OCI-LY7 (cell line): Measurements from ENCODE around the gene AOX1.

Experiments
- EZH2phosphoT487 ChIP-seq: fragments of 200-600 bp; sonication (generic); IDR thresholded peaks from 2 replicates; pipeline ENCODE4 v1.6.1; 2018; ENCODE audit warnings: low read depth, borderline replicate concordance, mild to moderate bottlenecking, mixed run types, antibody characterized with exemption, low read length, moderate library complexity, mixed read lengths
- TF ChIP-seq, protein P1 (sequence below): fragments of 200-600 bp; sonication (generic); conservative IDR thresholded peaks from 2 replicates; pipeline ENCODE4 v1.5.1; 2014; ENCODE audit warnings: mild to moderate bottlenecking, antibody characterized with exemption, low read length, moderate library complexity, mixed read lengths

DNA sequence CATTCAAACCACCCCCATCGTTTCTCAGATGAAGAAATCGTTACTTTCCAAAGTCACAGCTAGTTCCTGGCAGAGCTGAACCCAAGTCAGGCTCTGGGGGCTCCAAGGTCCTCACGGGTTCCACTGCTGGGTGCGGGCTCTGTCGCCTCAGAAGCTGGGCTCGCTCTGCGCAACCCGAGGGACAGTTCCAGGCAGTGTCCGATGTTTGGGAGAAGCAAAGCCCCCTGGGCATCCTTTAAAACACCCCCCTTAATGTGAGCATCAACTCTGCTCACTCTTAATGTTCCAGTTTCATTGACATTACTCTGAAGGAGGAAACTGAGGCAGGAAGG is 796 bp downstream of the AOX1 start:
- TF ChIP-seq, protein P1, sequence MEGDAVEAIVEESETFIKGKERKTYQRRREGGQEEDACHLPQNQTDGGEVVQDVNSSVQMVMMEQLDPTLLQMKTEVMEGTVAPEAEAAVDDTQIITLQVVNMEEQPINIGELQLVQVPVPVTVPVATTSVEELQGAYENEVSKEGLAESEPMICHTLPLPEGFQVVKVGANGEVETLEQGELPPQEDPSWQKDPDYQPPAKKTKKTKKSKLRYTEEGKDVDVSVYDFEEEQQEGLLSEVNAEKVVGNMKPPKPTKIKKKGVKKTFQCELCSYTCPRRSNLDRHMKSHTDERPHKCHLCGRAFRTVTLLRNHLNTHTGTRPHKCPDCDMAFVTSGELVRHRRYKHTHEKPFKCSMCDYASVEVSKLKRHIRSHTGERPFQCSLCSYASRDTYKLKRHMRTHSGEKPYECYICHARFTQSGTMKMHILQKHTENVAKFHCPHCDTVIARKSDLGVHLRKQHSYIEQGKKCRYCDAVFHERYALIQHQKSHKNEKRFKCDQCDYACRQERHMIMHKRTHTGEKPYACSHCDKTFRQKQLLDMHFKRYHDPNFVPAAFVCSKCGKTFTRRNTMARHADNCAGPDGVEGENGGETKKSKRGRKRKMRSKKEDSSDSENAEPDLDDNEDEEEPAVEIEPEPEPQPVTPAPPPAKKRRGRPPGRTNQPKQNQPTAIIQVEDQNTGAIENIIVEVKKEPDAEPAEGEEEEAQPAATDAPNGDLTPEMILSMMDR, result no peak
- no peak for TF ChIP-seq EZH2phosphoT487
